ENCODE measurements around the gene NTHL1. TPM values are rescaled to one million over a fixed set of nuclear protein-coding genes. Genes with fewer than 3 reads are reported as not detected.

NTHL1 gene
- total and polyA plus RNA-seq, 2 of the 13 experiments (the other 11 are each of a cell fraction or from before 2014, with no cell fraction given), result 47.5 to 64.9 TPM

DNA sequence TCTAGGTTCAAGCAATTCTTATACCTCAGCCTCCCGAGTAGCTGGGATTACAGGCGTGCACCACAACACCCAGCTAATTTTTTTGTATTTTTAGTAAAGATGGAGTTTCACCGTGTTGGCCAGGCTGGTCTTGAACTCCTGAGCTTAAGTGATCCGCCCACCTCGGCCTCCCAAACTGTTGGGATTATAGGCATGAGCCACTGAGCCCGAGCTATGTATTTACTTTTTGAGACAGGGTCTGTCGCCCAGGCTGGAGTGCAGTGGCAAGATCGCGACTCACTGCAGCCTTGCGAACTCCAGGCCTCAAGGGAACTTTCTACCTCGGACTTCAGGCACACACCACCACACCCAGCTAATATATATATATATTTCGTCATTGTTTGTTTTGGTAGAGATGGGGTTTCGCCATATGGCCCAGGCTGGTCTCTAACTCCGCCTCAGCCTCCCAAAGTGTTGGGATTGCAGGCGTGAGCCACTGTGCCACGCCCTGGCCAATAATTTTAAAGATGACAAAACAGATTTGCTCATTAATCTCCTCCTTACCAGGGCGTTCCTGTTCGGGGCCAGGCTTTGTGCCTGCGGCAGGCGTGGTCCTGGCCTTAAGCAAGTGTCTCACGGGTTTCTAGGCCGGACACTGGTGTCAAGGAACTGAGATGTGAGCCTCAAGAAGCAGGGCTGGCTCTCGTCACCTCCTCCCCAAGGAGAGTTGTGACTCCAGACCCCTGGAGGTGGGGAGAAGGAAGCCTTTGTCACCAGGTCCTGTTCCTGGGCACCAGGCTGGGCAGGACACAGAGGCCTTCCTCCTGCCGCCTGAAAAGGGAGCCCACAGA, 32.3 kb downstream of the NTHL1 start (continued):
- no peak for TF ChIP-seq ZSCAN21 (CRISPR knock-in tag; IDR thresholded peaks at IDR 0.05; ENCODE audit: borderline replicate concordance)
- TF ChIP-seq, protein P1, sequence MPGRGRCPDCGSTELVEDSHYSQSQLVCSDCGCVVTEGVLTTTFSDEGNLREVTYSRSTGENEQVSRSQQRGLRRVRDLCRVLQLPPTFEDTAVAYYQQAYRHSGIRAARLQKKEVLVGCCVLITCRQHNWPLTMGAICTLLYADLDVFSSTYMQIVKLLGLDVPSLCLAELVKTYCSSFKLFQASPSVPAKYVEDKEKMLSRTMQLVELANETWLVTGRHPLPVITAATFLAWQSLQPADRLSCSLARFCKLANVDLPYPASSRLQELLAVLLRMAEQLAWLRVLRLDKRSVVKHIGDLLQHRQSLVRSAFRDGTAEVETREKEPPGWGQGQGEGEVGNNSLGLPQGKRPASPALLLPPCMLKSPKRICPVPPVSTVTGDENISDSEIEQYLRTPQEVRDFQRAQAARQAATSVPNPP (CRISPR knock-in tag; IDR thresholded peaks at IDR 0.05), result no peak
- no peak for TF ChIP-seq ZNF282 (IDR thresholded peaks at IDR 0.05; ENCODE audit: partially characterized antibody)
- TF ChIP-seq FOXA1 (IDR thresholded peaks at IDR 0.05), result no peak
- TF ChIP-seq FOXA1 (CRISPR knock-in tag; IDR thresholded peaks at IDR 0.05), result peak; percentile 58
- TF ChIP-seq ZBTB20 (CRISPR knock-in tag; IDR thresholded peaks at IDR 0.05; ENCODE audit: borderline replicate concordance, low read depth), result peak; percentile 25; the same call in 1 of the 2 replicates
- TF ChIP-seq, protein P2, sequence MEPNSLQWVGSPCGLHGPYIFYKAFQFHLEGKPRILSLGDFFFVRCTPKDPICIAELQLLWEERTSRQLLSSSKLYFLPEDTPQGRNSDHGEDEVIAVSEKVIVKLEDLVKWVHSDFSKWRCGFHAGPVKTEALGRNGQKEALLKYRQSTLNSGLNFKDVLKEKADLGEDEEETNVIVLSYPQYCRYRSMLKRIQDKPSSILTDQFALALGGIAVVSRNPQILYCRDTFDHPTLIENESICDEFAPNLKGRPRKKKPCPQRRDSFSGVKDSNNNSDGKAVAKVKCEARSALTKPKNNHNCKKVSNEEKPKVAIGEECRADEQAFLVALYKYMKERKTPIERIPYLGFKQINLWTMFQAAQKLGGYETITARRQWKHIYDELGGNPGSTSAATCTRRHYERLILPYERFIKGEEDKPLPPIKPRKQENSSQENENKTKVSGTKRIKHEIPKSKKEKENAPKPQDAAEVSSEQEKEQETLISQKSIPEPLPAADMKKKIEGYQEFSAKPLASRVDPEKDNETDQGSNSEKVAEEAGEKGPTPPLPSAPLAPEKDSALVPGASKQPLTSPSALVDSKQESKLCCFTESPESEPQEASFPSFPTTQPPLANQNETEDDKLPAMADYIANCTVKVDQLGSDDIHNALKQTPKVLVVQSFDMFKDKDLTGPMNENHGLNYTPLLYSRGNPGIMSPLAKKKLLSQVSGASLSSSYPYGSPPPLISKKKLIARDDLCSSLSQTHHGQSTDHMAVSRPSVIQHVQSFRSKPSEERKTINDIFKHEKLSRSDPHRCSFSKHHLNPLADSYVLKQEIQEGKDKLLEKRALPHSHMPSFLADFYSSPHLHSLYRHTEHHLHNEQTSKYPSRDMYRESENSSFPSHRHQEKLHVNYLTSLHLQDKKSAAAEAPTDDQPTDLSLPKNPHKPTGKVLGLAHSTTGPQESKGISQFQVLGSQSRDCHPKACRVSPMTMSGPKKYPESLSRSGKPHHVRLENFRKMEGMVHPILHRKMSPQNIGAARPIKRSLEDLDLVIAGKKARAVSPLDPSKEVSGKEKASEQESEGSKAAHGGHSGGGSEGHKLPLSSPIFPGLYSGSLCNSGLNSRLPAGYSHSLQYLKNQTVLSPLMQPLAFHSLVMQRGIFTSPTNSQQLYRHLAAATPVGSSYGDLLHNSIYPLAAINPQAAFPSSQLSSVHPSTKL (CRISPR knock-in tag; IDR thresholded peaks at IDR 0.05), result 0 out of 2 replicates have a peak, but pooled peaks have one; percentile 11
- no peak for TF ChIP-seq NFATC3 (CRISPR knock-in tag; IDR thresholded peaks at IDR 0.05)
- TF ChIP-seq, protein P3, sequence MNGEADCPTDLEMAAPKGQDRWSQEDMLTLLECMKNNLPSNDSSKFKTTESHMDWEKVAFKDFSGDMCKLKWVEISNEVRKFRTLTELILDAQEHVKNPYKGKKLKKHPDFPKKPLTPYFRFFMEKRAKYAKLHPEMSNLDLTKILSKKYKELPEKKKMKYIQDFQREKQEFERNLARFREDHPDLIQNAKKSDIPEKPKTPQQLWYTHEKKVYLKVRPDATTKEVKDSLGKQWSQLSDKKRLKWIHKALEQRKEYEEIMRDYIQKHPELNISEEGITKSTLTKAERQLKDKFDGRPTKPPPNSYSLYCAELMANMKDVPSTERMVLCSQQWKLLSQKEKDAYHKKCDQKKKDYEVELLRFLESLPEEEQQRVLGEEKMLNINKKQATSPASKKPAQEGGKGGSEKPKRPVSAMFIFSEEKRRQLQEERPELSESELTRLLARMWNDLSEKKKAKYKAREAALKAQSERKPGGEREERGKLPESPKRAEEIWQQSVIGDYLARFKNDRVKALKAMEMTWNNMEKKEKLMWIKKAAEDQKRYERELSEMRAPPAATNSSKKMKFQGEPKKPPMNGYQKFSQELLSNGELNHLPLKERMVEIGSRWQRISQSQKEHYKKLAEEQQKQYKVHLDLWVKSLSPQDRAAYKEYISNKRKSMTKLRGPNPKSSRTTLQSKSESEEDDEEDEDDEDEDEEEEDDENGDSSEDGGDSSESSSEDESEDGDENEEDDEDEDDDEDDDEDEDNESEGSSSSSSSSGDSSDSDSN (CRISPR knock-in tag; IDR thresholded peaks at IDR 0.05), result 0 out of 2 replicates have a peak, but pooled peaks have one; percentile 21
- TF ChIP-seq ARNT (IDR thresholded peaks at IDR 0.05), result no peak
- TF ChIP-seq, protein P4, sequence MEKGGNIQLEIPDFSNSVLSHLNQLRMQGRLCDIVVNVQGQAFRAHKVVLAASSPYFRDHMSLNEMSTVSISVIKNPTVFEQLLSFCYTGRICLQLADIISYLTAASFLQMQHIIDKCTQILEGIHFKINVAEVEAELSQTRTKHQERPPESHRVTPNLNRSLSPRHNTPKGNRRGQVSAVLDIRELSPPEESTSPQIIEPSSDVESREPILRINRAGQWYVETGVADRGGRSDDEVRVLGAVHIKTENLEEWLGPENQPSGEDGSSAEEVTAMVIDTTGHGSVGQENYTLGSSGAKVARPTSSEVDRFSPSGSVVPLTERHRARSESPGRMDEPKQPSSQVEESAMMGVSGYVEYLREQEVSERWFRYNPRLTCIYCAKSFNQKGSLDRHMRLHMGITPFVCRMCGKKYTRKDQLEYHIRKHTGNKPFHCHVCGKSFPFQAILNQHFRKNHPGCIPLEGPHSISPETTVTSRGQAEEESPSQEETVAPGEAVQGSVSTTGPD (CRISPR knock-in tag; IDR thresholded peaks at IDR 0.05), result peak; percentile 95
- TF ChIP-seq ZNF766 (CRISPR knock-in tag; IDR thresholded peaks at IDR 0.05; ENCODE audit: borderline replicate concordance), result 0 out of 2 replicates have a peak, but pooled peaks have one; percentile 23
- TF ChIP-seq PHF8 (CRISPR knock-in tag; IDR thresholded peaks at IDR 0.05), result 0 out of 2 replicates have a peak, but pooled peaks have one; percentile 15
- TF ChIP-seq MED8 (CRISPR knock-in tag; IDR thresholded peaks at IDR 0.05; ENCODE audit: insufficient replicate concordance), result no peak
- peak; percentile 59 for TF ChIP-seq ATF7 (IDR thresholded peaks at IDR 0.05)
- TF ChIP-seq ATF7 (CRISPR knock-in tag; IDR thresholded peaks at IDR 0.05), result no peak
- 0 out of 2 replicates have a peak, but pooled peaks have one; percentile 38 for TF ChIP-seq ZNF232 (CRISPR knock-in tag; IDR thresholded peaks at IDR 0.05; ENCODE audit: borderline replicate concordance)
- TF ChIP-seq ZNF816 (CRISPR knock-in tag; IDR thresholded peaks at IDR 0.05; ENCODE audit: borderline replicate concordance), result no peak
- TF ChIP-seq, protein P5, sequence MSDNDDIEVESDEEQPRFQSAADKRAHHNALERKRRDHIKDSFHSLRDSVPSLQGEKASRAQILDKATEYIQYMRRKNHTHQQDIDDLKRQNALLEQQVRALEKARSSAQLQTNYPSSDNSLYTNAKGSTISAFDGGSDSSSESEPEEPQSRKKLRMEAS (IDR thresholded peaks at IDR 0.05), result no peak
- no peak for TF ChIP-seq ZNF569 (CRISPR knock-in tag; IDR thresholded peaks at IDR 0.05; ENCODE audit: borderline replicate concordance)
